Measurements from ENCODE around the gene KLHL36.

- TF ChIP-seq CTCF (conservative IDR thresholded peaks at IDR 0.05 in 1 of 2, IDR thresholded peaks at IDR 0.05 in 1 of 2; ENCODE audit: extremely low read depth in 1 of 2, insufficient read depth in 1 of 2, low read depth in 1 of 2, low read length in 2 of 2) (no peak), EZH2 (IDR thresholded peaks at IDR 0.05; ENCODE audit: borderline replicate concordance, low read length) (no peak)
Observed at GRCh38 chr16:84638231-84638806, 10.0 kb upstream of the KLHL36 start.

All from mammary epithelial cell (primary cell).